ENCODE data around the gene GREB1L. TPM values are rescaled to one million over a fixed set of nuclear protein-coding genes. Genes with fewer than 3 reads are reported as not detected.

The GREB1L gene
- polyA plus RNA-seq, 1 experiment = 2.7 TPM

DNA sequence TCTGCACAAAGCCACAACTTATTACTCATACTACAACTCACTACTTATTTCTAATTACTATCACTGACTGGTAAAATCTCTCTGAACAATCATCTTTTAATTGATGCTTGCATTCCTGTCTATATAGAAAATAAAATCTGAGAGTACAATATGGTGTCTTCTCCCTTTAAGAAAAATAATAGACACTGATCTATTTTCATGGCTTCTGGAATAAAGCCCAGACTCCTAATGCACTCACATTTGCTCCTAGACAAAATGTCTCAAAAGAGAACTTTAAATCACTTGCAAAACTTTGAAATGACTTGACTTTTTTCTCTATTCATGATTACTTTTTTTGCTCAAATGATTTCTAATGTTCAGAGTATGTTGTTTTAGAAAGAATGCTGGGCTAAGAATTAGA lies 329.7 kb downstream of the GREB1L start:
- H3K36me3 ChIP-seq (ENCODE audit: control insufficient read depth, insufficient read depth, low read length) = peaks cover 2% of the 10 kb centered on the region
- ChIA-PET POLR2A (no interaction called here), CTCF (no interaction called here)

More for the DNA sequence above, 329.7 kb downstream of the GREB1L start:
- H3K4me3 ChIP-seq (ENCODE audit: low read depth, low read length) = no peak overlapping the region
- DNase-seq (ENCODE audit: low read depth) = no peak
- no peaks in the 10 kb centered on the region for H3K27me3 ChIP-seq (ENCODE audit: control insufficient read depth, insufficient read depth, low read length)
- no peak for TF ChIP-seq CTCF (IDR thresholded peaks at IDR 0.05; ENCODE audit: insufficient read depth, low read depth, low read length)

Small RNAs within 50 kb of the gene (small RNA-seq; reads per million reads assigned to genes)
- not detected for gene RF00603 (ENCODE audit: insufficient read length, low read depth, low replicate concordance)

Other genes starting within 250 kb of the GREB1L start
- 11.8 and 27.6 TPM in 2 replicates for gene ROCK1, start 130.4 kb upstream of the GREB1L start, polyA plus RNA-seq (2011; rRNA removed)